Measurements from ENCODE around the gene ISOC1. TPM values are rescaled to one million over a fixed set of nuclear protein-coding genes. Genes with fewer than 3 reads are reported as not detected.

The ISOC1 gene
- polyA plus RNA-seq, 1 donor (not counting 4 experiments of a cell fraction or from before 2014, with no cell fraction given) = 26.4 TPM

- no peak for TF ChIP-seq CTCF (optimal IDR thresholded peaks at IDR 0.05 in 1 of 3, IDR thresholded peaks at IDR 0.05 in 1 of 3, conservative IDR thresholded peaks at IDR 0.05 in 1 of 3; ENCODE audit: extremely low read depth in 1 of 3, insufficient read depth in 2 of 3, low read length in 3 of 3)
- TF ChIP-seq EZH2 (IDR thresholded peaks at IDR 0.05; ENCODE audit: low read length) = no peak
- H3K9ac ChIP-seq (ENCODE audit: control insufficient read depth, extremely low read depth, insufficient read depth, low read length) = no peak overlapping the region
- no peaks in the 10 kb centered on the region for H3K79me2 ChIP-seq (ENCODE audit: control insufficient read depth, insufficient read depth, low read length)
- H3K4me2 ChIP-seq (ENCODE audit: control insufficient read depth, extremely low read depth, insufficient read depth, low read depth, low read length) = no peak overlapping the region
- no peaks in the 10 kb centered on the region for H3K4me1 ChIP-seq (ENCODE audit: control insufficient read depth, extremely low read depth, insufficient read depth, low read length)
- H3K36me3 ChIP-seq (ENCODE audit: control insufficient read depth in 2 of 2, extremely low read depth in 1 of 2, insufficient read depth in 2 of 2, low read length in 2 of 2) = no peaks in the 10 kb centered on the region
- H3K9me1 ChIP-seq (ENCODE audit: control insufficient read depth, extremely low read depth, insufficient read depth, low read length) = no peaks in the 10 kb centered on the region
- DNase-seq (ENCODE audit: low read depth, low spot score) (no peak), FAIRE-seq (no peak)
- H3K9me3 ChIP-seq (ENCODE audit: control insufficient read depth, low read depth, low read length) = no peaks in the 10 kb centered on the region
- H3K4me3 ChIP-seq (ENCODE audit: control insufficient read depth in 2 of 3, extremely low read depth in 1 of 3, insufficient read depth in 2 of 3, low read depth in 1 of 3, low read length in 3 of 3) = no peak overlapping the region
- no peak overlapping the region for H2AFZ ChIP-seq (ENCODE audit: control insufficient read depth, low read length)
- no peak overlapping the region for H3K27ac ChIP-seq (ENCODE audit: control insufficient read depth, insufficient read depth, low read length)
- H3K27me3 ChIP-seq (ENCODE audit: control insufficient read depth, extremely low read depth, insufficient read depth, low read length) = no peaks in the 10 kb centered on the region
- H4K20me1 ChIP-seq (ENCODE audit: control insufficient read depth, extremely low read depth, insufficient read depth, low read length) = no peaks in the 10 kb centered on the region
- dilution Hi-C loops (cut with MboI; ENCODE audit: extremely low pct_ligation_motif_present, low sequenced_read_pairs) = no loop called here
Observed at GRCh38 chr5:129073111-129073510, 21.4 kb upstream of the ISOC1 start.

GRCh38 chr5:129074903-129075302, 19.6 kb upstream of the ISOC1 start:
- Histone ChIP-seq H3K27ac (ENCODE audit: control insufficient read depth, insufficient read depth, low read length) (no peak overlapping the region), H3K9me3 (ENCODE audit: control insufficient read depth, low read depth, low read length) (no peaks in the 10 kb centered on the region), H4K20me1 (ENCODE audit: control insufficient read depth, extremely low read depth, insufficient read depth, low read length) (no peaks in the 10 kb centered on the region), H2AFZ (ENCODE audit: control insufficient read depth, low read length) (no peak overlapping the region), H3K27me3 (ENCODE audit: control insufficient read depth, extremely low read depth, insufficient read depth, low read length) (no peaks in the 10 kb centered on the region), H3K9me1 (ENCODE audit: control insufficient read depth, extremely low read depth, insufficient read depth, low read length) (no peaks in the 10 kb centered on the region), H3K9ac (ENCODE audit: control insufficient read depth, extremely low read depth, insufficient read depth, low read length) (no peak overlapping the region), H3K4me2 (ENCODE audit: control insufficient read depth, extremely low read depth, insufficient read depth, low read depth, low read length) (no peak overlapping the region), H3K79me2 (ENCODE audit: control insufficient read depth, insufficient read depth, low read length) (no peaks in the 10 kb centered on the region), H3K36me3 (ENCODE audit: control insufficient read depth in 2 of 2, extremely low read depth in 1 of 2, insufficient read depth in 2 of 2, low read length in 2 of 2) (no peaks in the 10 kb centered on the region), H3K4me1 (ENCODE audit: control insufficient read depth, extremely low read depth, insufficient read depth, low read length) (no peaks in the 10 kb centered on the region), H3K4me3 (ENCODE audit: control insufficient read depth in 2 of 3, extremely low read depth in 1 of 3, insufficient read depth in 2 of 3, low read depth in 1 of 3, low read length in 3 of 3) (no peak overlapping the region)
- FAIRE-seq (no peak), DNase-seq (ENCODE audit: low read depth, low spot score) (no peak)
- dilution Hi-C loops (cut with MboI; ENCODE audit: extremely low pct_ligation_motif_present, low sequenced_read_pairs) = no loop called here
- no peak for TF ChIP-seq EZH2 (IDR thresholded peaks at IDR 0.05; ENCODE audit: low read length)
- TF ChIP-seq CTCF (optimal IDR thresholded peaks at IDR 0.05 in 1 of 3, IDR thresholded peaks at IDR 0.05 in 1 of 3, conservative IDR thresholded peaks at IDR 0.05 in 1 of 3; ENCODE audit: extremely low read depth in 1 of 3, insufficient read depth in 2 of 3, low read length in 3 of 3) = no peak
